GM23338 (cell line): Measurements from ENCODE around the gene CD72. TPM values are rescaled to one million over a fixed set of nuclear protein-coding genes. Genes with fewer than 3 reads are reported as not detected.

ENCODE experiments used
- ATAC-seq: fragments of 200-7000 bp; cut with Tn5 transposase; 3 replicates; pipeline ENCODE4 v1.9.1; 2020
- DNase-seq: peaks from one replicate; pipeline ENCODE4 v3.0.0-alpha.2; 2015; ENCODE audit warnings: low spot score
- H2AFZ ChIP-seq: fragments of 200-600 bp; sonication (generic); 2 replicates; pipeline ENCODE4 v1.8.0; 2016; ENCODE audit warnings: antibody characterized with exemption, mild to moderate bottlenecking, moderate library complexity
- H3F3A ChIP-seq: fragments of 200-600 bp; sonication (generic); replicated peaks from 2 replicates; pipeline ENCODE4 v1.8.0; 2017; ENCODE audit warnings: antibody characterized with exemption, mixed run types, low read depth
- H3K27ac ChIP-seq: fragments of 200-600 bp; sonication (generic); 2 replicates; pipeline ENCODE4 v1.6.1; 2016; ENCODE audit warnings: low read depth
- H3K27me3 ChIP-seq: fragments of 200-600 bp; sonication (generic); 2 replicates; pipeline ENCODE4 v1.8.0; 2016; ENCODE audit warnings: mild to moderate bottlenecking, mixed run types, moderate library complexity; ENCODE audit not compliant: insufficient read depth
- H3K36me3 ChIP-seq: fragments of 200-600 bp; sonication (generic); 2 replicates; pipeline ENCODE4 v1.8.0; 2016; ENCODE audit warnings: mild to moderate bottlenecking; ENCODE audit not compliant: insufficient read depth
- H3K4me1 ChIP-seq: fragments of 200-600 bp; sonication (generic); 2 replicates; pipeline ENCODE4 v1.8.0; 2016; ENCODE audit warnings: mild to moderate bottlenecking, moderate library complexity; ENCODE audit not compliant: insufficient read depth
- H3K4me2 ChIP-seq: fragments of 200-600 bp; sonication (generic); 2 replicates; pipeline ENCODE4 v1.7.1; 2017; ENCODE audit warnings: mixed run types
- H3K4me3 ChIP-seq: fragments of 200-600 bp; sonication (generic); 2 replicates; pipeline ENCODE4 v1.6.1; 2016; ENCODE audit warnings: mixed run types
- H3K79me2 ChIP-seq: fragments of 200-600 bp; sonication (generic); replicated peaks from 2 replicates; pipeline ENCODE4 v1.8.0; 2017; ENCODE audit warnings: mild to moderate bottlenecking; ENCODE audit not compliant: insufficient read depth
- H3K9me2 ChIP-seq: fragments of 200-600 bp; sonication (generic); 2 replicates; pipeline ENCODE4 v1.8.0; 2017; ENCODE audit not compliant: insufficient read depth
- H4K20me1 ChIP-seq: fragments of 200-600 bp; sonication (generic); replicated peaks from 2 replicates; pipeline ENCODE4 v1.8.0; 2017; ENCODE audit warnings: mild to moderate bottlenecking; ENCODE audit not compliant: insufficient read depth
- H3K27ac Mint-ChIP-seq: 2 replicates; pipeline ENCODE4 v1.8.0; 2020; ENCODE audit warnings: inconsistent platforms, mild to moderate bottlenecking, moderate library complexity, mixed read lengths
- H3K27me3 Mint-ChIP-seq: 3 replicates; pipeline ENCODE4 v1.8.0; 2022; ENCODE audit warnings: low read depth, mild to moderate bottlenecking, moderate library complexity, mixed read lengths, inconsistent platforms; ENCODE audit not compliant: insufficient read depth, poor library complexity
- H3K36me3 Mint-ChIP-seq: 3 replicates; pipeline ENCODE4 v1.8.0; 2021; ENCODE audit warnings: low read depth, mild to moderate bottlenecking, inconsistent platforms, moderate library complexity, mixed read lengths
- H3K4me1 Mint-ChIP-seq: 3 replicates; pipeline ENCODE4 v1.8.0; 2020; ENCODE audit warnings: mild to moderate bottlenecking, inconsistent platforms, mixed read lengths
- H3K4me3 Mint-ChIP-seq: 3 replicates; pipeline ENCODE4 v1.8.0; 2021; ENCODE audit warnings: moderate library complexity, mild to moderate bottlenecking, inconsistent platforms, mixed read lengths
- H3K9me3 Mint-ChIP-seq: 3 replicates; pipeline ENCODE4 v1.8.0; 2020; ENCODE audit warnings: moderate library complexity, mild to moderate bottlenecking, inconsistent platforms, mixed read lengths
- CREB1 ChIP-seq: fragments of 250-450 bp; sonication (Bioruptor Pico); IDR thresholded peaks from 2 replicates; pipeline ENCODE4 v1.5.0; 2020; ENCODE audit warnings: low read depth, mild to moderate bottlenecking, moderate library complexity
- POLR2AphosphoS5 ChIP-seq: IDR thresholded peaks from 2 replicates; pipeline ENCODE4 v1.6.1; 2016; ENCODE audit warnings: antibody characterized with exemption, low read depth
- STAT1 ChIP-seq: IDR thresholded peaks from one replicate; pipeline ENCODE4 v1.6.1; 2016; ENCODE audit warnings: antibody characterized with exemption; ENCODE audit not compliant: unreplicated experiment
- ZNF114 ChIP-seq: fragments of 250-450 bp; sonication (Bioruptor Pico); IDR thresholded peaks from 2 replicates; pipeline ENCODE4 v1.5.0; 2020; ENCODE audit warnings: mild to moderate bottlenecking, moderate library complexity
- polyA plus RNA-seq: library from polyadenylated mRNA; unstranded; fragments of >200 nt; fragmentation: Nextera tagmentation; extraction: Ambion mirVana; gene quantifications from 2 replicates; pipeline ENCODE4 v1.2.1, GENCODE V29; 2016
- total RNA-seq: library from RNA; depleted of rRNA; stranded (reverse); fragments of >200 nt; shearing (Covaris generic); gene quantifications from 2 replicates; pipeline ENCODE4 v1.2.3, GENCODE V29; 2014
- TF ChIP-seq, protein P1 (sequence below): fragments of 250-450 bp; sonication (Bioruptor Pico); IDR thresholded peaks from 2 replicates; pipeline ENCODE4 v1.5.0; 2020; ENCODE audit warnings: mild to moderate bottlenecking, moderate library complexity
- TF ChIP-seq, protein P2 (sequence below): IDR thresholded peaks from 2 replicates; pipeline ENCODE4 v1.6.1; 2016; ENCODE audit warnings: antibody characterized with exemption
- TF ChIP-seq, protein P3 (sequence below): IDR thresholded peaks from one replicate; pipeline ENCODE4 v1.6.1; 2018; ENCODE audit warnings: antibody characterized with exemption; ENCODE audit not compliant: unreplicated experiment

CD72 gene
- total and polyA plus RNA-seq, 2 experiments from 2014 or later, result 4.7 to 4.8 TPM

DNA sequence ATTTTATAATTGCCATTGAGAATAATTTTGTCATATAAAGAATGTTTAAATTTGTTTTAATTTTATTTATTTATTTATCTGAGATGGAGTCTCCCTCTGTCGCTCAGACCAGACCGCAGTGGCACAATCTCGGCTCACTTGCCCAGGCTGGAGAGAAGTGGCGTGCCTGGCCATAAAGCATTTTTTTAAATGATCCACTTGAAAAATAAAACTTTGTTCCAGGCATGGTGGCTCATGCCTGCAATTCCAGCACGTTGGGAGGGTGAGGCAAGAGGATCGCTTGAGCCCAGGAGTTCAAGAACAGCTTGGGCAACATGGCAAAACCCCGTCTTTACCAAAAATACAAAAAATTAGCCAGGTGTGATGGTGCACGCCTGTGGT lies 34.6 kb upstream of the CD72 start:
- Histone ChIP-seq H3K9me2 (no peaks in the 10 kb centered on the region), H4K20me1 (no peaks in the 10 kb centered on the region; the same call in 1 of the 2 replicates), H3F3A (peaks cover 7% of the 10 kb centered on the region; the same call in 1 of the 2 replicates), H3K4me1 (peaks cover 32% of the 10 kb centered on the region), H3K4me2 (no peak overlapping the region), H3K4me3 (no peak overlapping the region), H3K36me3 (no peaks in the 10 kb centered on the region), H3K27ac (no peak overlapping the region), H2AFZ (no peak overlapping the region), H3K79me2 (no peaks in the 10 kb centered on the region), H3K27me3 (peaks cover 4% of the 10 kb centered on the region; the same call in 1 of the 2 replicates)
- no peak overlapping the region for H3K4me3 Mint-ChIP-seq
- DNase-seq (no peak), ATAC-seq (no peak)
- H3K9me3 Mint-ChIP-seq, result peaks cover 1% of the 10 kb centered on the region; the same call in 2 of the 3 replicates
- TF ChIP-seq ZNF114 (no peak), CREB1 (CRISPR knock-in tag) (no peak), POLR2AphosphoS5 (no peak), STAT1 (no peak)
- TF ChIP-seq, protein P1, sequence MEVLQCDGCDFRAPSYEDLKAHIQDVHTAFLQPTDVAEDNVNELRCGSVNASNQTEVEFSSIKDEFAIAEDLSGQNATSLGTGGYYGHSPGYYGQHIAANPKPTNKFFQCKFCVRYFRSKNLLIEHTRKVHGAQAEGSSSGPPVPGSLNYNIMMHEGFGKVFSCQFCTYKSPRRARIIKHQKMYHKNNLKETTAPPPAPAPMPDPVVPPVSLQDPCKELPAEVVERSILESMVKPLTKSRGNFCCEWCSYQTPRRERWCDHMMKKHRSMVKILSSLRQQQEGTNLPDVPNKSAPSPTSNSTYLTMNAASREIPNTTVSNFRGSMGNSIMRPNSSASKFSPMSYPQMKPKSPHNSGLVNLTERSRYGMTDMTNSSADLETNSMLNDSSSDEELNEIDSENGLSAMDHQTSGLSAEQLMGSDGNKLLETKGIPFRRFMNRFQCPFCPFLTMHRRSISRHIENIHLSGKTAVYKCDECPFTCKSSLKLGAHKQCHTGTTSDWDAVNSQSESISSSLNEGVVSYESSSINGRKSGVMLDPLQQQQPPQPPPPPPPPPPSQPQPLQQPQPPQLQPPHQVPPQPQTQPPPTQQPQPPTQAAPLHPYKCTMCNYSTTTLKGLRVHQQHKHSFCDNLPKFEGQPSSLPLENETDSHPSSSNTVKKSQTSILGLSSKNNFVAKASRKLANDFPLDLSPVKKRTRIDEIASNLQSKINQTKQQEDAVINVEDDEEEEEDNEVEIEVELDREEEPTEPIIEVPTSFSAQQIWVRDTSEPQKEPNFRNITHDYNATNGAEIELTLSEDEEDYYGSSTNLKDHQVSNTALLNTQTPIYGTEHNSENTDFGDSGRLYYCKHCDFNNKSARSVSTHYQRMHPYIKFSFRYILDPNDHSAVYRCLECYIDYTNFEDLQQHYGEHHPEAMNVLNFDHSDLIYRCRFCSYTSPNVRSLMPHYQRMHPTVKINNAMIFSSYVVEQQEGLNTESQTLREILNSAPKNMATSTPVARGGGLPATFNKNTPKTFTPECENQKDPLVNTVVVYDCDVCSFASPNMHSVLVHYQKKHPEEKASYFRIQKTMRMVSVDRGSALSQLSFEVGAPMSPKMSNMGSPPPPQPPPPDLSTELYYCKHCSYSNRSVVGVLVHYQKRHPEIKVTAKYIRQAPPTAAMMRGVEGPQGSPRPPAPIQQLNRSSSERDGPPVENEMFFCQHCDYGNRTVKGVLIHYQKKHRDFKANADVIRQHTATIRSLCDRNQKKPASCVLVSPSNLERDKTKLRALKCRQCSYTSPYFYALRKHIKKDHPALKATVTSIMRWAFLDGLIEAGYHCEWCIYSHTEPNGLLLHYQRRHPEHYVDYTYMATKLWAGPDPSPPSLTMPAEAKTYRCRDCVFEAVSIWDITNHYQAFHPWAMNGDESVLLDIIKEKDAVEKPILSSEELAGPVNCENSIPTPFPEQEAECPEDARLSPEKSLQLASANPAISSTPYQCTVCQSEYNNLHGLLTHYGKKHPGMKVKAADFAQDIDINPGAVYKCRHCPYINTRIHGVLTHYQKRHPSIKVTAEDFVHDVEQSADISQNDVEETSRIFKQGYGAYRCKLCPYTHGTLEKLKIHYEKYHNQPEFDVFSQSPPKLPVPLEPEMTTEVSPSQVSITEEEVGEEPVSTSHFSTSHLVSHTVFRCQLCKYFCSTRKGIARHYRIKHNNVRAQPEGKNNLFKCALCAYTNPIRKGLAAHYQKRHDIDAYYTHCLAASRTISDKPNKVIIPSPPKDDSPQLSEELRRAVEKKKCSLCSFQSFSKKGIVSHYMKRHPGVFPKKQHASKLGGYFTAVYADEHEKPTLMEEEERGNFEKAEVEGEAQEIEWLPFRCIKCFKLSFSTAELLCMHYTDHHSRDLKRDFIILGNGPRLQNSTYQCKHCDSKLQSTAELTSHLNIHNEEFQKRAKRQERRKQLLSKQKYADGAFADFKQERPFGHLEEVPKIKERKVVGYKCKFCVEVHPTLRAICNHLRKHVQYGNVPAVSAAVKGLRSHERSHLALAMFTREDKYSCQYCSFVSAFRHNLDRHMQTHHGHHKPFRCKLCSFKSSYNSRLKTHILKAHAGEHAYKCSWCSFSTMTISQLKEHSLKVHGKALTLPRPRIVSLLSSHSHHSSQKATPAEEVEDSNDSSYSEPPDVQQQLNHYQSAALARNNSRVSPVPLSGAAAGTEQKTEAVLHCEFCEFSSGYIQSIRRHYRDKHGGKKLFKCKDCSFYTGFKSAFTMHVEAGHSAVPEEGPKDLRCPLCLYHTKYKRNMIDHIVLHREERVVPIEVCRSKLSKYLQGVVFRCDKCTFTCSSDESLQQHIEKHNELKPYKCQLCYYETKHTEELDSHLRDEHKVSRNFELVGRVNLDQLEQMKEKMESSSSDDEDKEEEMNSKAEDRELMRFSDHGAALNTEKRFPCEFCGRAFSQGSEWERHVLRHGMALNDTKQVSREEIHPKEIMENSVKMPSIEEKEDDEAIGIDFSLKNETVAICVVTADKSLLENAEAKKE, result no peak
- TF ChIP-seq, protein P2, sequence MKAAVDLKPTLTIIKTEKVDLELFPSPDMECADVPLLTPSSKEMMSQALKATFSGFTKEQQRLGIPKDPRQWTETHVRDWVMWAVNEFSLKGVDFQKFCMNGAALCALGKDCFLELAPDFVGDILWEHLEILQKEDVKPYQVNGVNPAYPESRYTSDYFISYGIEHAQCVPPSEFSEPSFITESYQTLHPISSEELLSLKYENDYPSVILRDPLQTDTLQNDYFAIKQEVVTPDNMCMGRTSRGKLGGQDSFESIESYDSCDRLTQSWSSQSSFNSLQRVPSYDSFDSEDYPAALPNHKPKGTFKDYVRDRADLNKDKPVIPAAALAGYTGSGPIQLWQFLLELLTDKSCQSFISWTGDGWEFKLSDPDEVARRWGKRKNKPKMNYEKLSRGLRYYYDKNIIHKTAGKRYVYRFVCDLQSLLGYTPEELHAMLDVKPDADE, result no peak
- TF ChIP-seq, protein P3, sequence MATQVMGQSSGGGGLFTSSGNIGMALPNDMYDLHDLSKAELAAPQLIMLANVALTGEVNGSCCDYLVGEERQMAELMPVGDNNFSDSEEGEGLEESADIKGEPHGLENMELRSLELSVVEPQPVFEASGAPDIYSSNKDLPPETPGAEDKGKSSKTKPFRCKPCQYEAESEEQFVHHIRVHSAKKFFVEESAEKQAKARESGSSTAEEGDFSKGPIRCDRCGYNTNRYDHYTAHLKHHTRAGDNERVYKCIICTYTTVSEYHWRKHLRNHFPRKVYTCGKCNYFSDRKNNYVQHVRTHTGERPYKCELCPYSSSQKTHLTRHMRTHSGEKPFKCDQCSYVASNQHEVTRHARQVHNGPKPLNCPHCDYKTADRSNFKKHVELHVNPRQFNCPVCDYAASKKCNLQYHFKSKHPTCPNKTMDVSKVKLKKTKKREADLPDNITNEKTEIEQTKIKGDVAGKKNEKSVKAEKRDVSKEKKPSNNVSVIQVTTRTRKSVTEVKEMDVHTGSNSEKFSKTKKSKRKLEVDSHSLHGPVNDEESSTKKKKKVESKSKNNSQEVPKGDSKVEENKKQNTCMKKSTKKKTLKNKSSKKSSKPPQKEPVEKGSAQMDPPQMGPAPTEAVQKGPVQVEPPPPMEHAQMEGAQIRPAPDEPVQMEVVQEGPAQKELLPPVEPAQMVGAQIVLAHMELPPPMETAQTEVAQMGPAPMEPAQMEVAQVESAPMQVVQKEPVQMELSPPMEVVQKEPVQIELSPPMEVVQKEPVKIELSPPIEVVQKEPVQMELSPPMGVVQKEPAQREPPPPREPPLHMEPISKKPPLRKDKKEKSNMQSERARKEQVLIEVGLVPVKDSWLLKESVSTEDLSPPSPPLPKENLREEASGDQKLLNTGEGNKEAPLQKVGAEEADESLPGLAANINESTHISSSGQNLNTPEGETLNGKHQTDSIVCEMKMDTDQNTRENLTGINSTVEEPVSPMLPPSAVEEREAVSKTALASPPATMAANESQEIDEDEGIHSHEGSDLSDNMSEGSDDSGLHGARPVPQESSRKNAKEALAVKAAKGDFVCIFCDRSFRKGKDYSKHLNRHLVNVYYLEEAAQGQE, result no peak
- no peak overlapping the region for H3K27ac Mint-ChIP-seq
- peaks cover 37% of the 10 kb centered on the region for H3K27me3 Mint-ChIP-seq
- peaks cover 50% of the 10 kb centered on the region for H3K4me1 Mint-ChIP-seq
- H3K36me3 Mint-ChIP-seq, result peaks cover 3% of the 10 kb centered on the region; the same call in 2 of the 3 replicates
